Measurements from ENCODE around the gene TAS2R30.

Gene TAS2R30, protein sequence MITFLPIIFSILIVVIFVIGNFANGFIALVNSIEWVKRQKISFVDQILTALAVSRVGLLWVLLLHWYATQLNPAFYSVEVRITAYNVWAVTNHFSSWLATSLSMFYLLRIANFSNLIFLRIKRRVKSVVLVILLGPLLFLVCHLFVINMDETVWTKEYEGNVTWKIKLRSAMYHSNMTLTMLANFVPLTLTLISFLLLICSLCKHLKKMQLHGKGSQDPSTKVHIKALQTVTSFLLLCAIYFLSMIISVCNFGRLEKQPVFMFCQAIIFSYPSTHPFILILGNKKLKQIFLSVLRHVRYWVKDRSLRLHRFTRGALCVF

DNA sequence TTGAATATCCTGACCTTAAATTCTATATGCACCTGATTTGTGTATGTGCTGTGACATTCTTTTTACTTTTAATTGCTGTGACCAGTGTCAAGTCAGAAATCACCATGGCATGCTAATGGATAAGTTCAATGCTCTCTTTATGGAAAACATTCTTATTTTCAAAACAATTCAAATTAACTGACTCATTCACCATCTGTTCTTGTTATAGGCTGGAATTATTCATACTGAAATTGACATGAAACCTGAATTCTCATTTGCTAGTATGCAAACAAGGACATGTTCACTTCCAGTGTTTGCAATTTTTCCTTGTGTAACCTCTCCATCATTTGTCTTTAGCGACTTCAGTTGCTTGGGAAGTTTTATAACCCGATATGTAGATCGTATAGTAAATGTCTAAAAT, at the start of gene TAS2R30:
TAS2R30 (minus strand) TSS at position 340 of the 400 bp plus-strand sequence. CDS start 400 bp downstream, outside the sequence.
- no peak for DNase-seq

DNA sequence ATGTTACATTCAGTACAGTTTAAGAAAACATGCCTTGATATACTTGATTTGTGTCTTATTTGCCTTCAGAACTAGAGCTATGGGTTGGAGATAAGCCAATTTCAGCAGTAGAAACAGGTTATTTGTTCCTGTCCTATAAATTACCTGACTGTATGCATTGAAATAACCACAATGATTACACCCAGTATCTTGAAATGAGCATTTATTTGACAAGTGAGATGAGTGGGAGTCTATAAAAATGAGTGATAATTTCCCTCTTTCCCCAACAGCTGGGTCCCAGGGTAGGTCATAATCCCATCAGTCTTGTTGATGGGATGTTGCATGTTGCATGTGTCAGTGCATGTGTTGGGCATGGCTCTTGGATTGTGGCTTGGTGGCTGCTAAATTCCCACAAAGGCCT, 48.6 kb upstream of the TAS2R30 start:
- DNase-seq = no peak

DNA sequence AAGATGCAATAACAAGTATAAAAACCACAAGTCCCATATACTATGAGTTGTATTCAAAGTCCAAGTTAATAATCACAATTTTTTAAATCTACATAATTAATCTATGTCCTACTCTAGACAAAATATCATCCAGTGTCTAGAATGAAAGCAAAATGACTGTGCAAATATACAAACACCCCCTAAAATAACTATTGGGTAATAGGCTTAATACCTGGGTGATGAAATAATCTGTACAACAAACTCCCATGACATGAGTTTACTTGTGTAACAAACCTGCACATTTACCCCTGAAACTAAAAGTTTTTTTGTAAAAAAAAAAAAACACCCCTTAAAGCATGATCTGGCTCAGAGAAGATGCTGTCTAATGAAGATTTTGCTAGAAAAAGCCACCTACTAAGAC, 48.1 kb upstream of the TAS2R30 start:
- DNase-seq = no peak

DNA sequence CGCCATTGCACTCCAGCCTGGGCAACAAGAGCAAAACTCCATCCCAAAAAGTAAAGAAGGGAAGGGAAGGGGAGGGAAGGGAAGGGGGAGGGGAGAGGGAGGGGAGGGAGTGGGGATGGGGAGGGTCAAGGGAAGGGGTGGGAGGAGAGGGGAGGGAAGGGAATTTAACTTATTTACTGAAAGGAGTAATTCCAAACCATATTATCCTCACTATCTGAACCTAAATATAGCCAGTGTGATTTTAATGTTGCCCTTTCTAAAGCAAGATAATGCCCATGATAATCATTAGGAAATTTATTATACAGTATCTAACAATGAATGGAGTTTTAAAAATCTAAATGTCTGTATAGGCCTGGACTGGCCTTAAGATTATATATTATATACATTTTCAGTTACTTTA, 43.8 kb upstream of the TAS2R30 start:
- no peak for DNase-seq

DNA sequence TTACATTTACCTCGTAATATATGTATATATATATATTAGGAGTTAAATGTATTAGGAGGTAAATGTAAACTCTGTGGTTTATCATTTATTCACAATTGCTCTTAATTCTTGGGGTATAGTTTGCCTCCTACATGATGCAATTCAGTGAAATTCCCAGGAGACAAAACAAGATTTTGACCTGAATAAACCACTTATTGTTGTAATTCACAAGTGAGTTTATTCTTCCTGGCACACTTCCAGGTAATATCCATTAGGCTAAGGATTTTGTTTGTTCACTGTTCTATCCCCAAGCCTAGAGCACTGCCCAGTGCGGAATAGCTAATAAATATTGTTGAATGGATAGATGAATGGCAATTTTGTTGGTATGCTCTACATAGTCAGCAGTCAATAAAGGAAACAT, 39.6 kb upstream of the TAS2R30 start:
- DNase-seq = peak; percentile 62

DNA sequence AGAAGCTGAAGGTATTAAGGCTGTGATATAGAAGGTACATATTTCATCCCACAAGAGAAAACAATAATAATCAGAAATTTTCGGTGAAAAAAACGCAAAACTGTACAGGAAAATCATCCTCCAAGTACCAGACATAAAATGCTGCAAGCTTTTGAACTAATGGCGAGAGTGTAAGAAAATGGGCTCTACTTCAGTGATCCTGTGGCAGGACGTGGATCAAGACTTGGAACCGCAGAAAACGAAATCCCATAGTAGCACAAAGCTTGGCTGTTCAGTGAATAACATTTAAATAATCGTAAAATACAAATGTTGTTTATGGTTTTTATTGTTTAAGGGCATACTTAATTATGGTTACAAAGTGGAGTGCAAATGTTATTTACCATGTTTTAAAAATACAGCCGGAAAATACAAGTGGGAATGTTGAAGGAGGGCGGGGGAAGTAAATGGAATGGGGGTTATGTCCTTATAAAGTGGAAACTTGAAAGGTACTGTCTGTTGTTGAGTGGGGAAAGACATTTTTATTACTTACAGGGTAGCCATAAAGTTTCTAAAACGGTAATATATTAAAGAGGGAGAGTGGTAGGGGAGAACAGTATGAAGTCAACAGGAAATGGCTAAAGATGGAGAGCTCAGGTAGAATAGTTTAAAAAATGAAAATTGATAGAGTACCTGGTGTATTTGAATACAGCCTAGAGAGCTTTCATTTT, 37.7 kb upstream of the TAS2R30 start:
- DNase-seq = peak; percentile 13

DNA sequence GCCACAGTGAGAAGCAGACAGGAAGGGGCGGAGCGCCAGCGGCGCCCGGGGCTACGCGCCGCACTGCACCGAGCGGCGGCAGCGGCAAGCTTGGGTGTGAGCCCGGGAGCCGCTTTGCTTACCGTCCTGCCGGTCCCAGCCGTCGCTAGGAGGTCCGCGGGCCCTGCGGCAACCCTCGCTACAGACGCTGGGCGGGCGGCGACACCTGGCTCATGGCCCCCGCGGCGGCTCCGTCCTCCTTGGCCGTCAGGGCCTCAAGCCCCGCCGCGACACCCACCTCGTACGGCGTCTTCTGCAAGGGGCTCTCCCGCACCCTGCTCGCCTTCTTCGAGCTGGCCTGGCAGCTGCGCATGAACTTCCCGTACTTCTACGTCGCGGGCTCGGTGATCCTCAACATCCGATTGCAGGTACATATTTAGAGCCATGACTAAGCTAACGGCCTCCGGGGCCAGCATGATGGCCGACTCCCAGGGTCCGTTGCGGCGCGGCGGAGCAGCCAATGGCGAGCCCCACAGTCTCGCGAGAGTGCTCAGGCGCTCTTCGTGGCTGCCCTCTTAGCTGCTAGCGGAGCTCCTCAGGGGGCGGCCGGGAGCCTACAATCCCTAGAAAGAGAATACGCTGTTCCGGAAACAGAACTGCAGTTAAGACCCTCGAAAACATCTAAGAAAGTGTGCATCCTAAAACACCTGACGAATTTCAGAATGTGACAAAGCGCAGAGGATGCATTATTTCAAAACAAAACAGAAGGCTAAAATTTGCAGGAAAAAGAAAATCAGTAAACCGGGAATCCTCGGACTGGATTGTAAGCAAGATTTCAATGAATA, 36.9 kb upstream of the TAS2R30 start, which contains the start of gene SMIM10L1:
SMIM10L1 (plus strand) TSS at position 50 of the 824 bp plus-strand sequence; CDS start at position 213, 163 bp downstream.
- DNase-seq = peak; percentile 96

DNA sequence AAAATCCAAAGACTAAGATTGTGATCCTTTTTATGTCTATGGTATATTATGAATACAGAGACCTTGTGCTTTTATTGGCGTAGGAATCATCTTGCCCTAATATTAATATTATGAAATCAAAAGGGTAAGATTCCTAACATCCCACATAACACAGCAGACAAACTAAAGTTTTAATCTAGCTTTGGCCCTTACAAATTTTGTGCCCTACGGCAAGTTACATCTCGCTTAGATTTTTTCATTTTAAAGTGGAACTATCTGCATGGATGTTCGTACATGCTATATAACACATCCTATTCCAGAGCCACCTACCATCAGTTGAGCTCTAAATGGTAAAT, 36.3 kb upstream of the TAS2R30 start:
- DNase-seq = no peak

DNA sequence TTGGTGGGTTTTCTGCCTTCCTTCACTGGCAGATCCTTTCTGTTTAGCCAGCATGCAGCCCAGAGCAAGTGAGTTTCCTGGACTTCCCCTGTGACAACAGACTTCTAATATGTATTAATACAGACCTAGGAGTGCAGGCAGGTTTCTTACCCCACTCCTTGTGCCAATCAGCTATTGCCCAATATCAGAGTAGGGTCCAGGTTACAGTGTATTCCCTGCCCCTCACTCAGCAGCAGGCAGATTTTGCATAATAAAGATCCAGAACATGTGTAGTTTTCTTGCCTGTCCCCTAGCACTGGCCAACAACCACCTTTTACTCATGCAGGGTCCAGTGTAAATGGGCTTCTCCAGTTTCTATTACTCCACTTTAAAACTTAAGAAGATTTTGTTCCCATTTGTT, 31.9 kb upstream of the TAS2R30 start:
- no peak for DNase-seq

DNA sequence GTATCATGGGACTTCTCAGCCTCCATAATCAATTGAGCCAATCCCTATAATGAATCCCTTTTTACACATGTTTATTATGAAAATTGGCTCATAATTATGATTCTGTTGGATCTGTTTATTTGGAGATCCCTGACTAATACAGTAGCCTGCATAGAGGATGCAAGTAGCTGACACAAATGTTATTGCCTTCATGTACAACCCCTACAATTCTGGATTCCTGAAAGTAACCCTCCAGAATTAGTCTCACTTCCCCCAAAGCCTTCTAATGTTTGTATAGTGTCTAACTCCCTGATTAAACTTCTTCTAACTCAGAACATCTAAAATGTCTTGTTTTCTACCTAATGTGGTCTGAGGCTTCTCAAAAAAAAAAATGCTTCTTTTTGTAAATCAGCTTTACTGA, 29.9 kb upstream of the TAS2R30 start:
- no peak for DNase-seq

DNA sequence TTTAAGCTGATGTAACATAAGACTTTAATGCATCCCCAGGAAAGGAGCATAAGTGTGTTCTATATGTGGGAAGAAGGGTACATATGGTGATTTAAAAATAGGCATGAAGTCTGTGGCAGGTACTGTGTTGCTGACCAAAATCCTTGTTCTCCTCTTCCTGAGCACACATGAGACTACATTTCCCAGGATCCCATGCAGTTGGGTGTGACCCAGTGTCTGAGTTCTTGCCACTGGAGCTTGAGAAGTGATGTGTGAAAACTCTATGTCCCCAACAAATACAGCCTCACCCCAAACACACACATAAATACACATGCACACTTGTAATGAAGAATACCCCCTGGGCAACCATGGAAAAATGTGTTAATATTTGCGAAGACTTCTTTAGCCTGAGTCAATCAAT, 28.1 kb upstream of the TAS2R30 start:
- no peak for DNase-seq

DNA sequence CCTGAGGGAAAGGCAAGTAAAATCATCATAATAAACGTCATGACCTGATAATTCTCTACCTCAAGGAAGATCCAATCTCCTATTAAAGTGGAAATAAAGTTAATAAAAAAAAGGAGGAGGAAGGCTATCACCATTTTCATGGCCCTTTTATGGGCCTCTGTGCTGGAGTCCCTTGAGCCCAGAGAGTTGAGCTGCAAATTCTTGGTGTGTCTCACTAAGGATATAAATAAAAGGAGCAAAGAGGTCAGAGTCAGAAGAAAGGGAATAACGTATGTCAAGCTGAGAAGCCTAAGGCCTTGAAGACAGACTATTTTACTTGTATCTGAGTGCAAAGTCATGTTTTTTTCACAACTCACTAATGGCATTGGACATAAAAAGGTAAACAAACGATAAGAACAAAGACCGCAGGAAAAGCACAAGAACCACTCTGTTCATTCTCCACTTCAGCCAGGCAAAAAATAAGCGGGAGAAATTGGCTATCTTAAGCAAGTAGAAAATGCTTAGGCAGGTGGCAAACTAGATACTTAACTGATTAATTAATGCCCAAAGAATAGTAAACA, 24.5 kb upstream of the TAS2R30 start:
- no peak for DNase-seq

DNA sequence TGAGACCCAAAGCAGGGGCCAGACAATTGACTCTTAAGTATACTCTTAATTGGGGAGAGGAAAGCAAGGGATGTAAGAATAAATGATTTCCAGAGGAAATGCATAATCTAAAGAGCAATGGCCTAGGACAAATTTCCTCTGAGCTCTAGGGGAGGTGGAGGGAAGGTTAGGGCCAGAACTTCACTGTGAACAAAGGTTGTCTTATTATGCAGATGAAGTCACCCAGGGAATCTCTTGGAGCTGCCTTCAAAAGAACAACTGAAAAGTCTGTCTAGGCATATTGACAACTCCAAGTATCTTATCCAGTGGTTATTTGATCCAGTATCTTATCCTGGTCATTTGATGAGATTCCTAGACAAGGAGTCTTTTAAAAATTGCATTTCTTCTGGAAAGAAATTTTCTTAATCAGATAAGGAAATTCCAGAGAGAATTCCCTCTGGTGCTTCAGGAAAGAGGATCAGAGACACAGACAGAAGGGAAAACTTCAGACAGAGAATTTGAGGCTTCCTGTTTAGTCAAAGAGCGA, 20.0 kb upstream of the TAS2R30 start:
- no peak for DNase-seq

DNA sequence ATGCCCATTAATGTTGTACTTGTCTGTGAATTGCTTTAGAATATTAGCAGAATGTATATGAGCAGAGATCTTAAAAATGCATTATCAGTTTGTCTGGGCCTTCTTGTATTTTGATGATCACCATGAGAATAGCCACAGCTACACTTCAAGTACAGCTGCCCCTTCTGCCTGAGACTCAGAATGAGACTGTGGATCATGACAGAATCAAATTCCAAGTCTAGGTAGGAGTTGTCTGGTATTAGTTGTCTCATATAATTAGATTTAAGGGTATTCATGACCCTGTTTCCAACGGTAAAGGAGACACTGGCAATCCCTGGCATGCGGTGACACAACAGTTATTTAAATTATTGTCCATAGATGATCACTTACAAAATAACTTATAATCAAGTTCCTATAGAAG, 18.3 kb upstream of the TAS2R30 start:
- DNase-seq = no peak

DNA sequence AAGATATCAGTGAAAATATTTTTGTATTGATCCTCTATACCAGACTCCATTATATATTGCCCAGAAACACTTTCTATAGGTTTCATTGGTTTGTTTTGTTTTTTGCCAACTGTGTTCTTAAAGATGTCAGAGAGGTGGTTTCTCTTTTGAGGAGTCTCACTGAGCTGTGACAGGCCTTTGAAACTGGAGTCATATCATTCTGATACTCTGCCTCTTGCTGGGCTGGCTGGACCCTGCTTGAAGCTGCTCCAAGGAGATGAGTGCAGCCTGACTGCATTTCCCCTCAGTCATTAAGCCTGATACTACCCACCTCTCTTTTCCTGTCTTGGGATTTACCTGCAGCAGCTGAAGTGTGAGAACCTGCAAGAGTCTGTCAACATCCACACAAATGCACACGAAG, 16.4 kb upstream of the TAS2R30 start:
- no peak for DNase-seq

DNA sequence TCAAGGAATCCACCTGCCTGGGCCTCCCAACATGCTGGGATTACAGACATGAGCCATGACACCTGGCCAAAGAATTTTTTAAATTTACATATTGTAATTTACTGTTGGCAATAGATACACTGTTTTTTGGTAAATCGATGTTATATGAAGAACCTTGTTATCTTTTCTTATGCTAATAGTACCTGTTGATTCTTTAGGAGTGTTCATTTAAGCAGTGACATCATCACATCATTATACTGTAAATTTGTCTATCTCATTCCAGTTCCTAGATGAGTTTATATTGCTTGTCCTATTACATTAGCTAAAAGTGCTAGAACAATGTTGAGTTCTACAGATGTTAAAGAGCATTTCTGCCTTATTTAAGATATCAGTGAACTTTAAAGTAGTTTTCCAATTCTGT, 13.0 kb upstream of the TAS2R30 start:
- DNase-seq = no peak

DNA sequence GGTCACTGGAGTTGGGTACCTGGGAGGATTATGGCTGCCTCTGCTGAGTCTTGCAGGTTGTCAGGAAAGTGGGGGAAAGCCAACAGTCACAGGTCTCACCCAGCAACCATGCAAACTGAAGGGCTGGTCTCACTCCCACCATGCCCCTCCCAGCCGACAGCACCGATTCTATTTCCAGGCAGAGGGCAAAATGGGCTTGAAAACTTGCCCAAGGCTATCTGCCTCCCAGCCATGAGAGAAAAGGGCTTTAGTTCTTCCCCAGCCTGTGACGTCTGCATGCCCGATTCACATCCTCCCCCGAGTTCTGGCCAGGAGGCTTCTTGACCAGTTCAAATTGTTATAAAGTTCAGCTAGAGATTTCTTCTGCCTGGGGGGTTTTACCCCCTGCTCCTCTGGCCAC, 9.9 kb upstream of the TAS2R30 start:
- DNase-seq = no peak

DNA sequence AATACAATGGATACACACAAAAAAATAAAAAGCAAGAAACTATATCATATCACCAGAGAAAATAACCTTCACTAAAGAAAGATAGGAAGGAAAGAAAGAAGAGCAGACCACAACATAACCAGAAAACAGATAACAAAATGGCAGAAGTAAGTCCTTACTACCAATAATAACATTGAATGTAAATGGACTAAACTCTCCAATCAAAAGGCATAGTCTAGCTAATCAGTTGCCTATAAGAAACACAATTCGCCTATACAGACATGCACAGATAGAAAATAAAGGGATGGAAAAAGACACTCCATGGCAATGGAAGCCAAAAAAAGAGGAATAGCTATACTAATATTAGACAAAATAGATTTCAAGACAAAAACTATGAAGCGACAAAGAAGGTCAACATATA, 8.9 kb upstream of the TAS2R30 start:
- DNase-seq = no peak

DNA sequence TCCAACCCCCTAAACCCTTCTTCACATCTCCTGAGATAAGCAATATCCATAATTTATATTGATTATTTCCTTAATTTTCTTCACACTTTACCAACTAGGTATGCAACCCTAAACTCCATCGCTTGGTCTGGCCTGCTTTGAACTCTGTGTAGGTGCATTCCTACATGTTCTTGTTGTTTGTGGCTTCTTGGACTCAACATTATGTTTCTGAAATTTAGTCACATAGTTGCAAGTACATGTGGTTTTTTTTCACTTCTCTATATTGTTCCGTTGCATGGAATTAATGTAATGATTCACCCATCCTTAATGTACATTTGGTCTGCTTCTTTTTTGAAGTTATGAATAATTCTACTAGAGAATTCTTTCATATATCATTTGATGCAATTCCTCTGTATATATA, 1.6 kb upstream of the TAS2R30 start:
- DNase-seq = no peak

DNA sequence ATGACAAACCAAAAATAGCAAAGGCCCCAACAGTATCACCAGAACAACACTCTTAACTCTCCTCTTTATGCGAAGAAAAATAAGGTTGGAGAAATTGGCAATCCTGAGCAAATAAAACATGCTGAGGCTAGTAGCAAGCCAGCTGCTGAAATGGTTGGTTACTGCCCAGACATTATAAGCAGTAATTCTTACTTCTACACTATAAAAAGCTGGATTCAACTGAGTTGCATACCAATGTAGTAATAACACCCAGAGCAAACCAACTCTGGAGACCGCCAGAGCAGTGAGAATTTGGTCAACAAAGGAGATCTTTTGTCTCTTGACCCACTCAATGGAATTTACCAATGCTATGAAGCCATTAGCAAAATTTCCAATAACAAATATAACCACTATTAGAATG, 628 bp downstream of the TAS2R30 start:
- DNase-seq = no peak

DNA sequence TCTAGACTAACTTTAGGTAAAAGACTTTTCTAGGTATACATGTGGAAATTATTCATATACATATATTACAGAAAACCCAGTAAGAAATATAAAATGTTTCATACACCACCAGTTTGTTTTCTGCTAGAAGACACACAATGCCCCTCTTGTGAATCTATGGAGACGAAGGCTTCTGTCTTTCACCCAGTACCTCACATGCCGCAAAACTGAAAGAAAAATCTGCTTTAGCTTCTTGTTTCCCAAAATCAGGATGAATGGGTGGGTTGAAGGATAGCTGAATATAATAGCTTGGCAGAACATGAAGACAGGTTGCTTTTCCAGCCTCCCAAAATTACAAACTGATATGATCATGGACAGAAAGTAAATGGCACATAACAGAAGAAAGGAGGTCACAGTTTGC, 1.3 kb downstream of the TAS2R30 start:
- no peak for DNase-seq

DNA sequence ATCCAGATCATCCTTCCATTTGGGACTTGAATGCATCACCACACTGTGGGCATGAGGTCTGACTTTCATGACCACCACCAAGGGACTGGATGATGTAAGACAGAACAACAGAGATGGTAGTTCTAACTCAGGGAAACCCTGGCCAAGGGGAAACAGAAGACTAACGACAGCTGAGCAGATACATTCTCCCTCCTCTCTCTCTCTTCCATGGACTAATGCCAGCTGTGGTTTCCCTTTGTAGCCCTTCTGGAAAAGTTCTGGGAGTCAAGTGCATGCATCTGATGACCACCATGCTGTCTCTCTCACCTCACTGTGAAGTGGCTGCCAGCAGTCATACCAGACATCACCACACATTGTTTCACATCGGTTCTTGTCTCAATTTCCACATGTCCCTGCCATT, 3.4 kb downstream of the TAS2R30 start:
- no peak for DNase-seq

DNA sequence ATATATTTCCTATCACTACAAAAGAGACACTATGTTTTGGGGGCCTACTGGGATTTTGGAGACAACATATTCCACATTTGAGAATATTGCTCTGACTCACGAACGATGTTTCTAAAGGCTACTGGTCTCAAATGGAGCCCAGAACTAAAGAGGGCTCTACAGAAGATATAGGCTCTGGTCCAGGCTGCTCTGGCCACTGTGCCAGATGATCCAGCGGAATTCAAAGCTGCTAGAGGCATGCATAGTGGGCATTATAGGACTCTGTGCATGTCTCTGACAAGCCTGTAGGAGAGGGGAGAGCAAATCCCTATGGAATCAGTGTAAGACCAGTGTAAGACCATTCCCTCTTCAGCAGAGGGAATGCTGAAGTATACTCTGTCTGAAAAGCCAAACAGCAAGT, 4.1 kb downstream of the TAS2R30 start:
- no peak for DNase-seq
